ENCODE results near the gene UHRF1. TPM values are rescaled to one million over a fixed set of nuclear protein-coding genes. Genes with fewer than 3 reads are reported as not detected.

Gene UHRF1
- total and polyA plus RNA-seq, 2 donors from 2014 or later: 0.19 to 3.1 TPM

- no peaks in the 10 kb centered on the region for H3K9me3 ChIP-seq (ENCODE audit: control insufficient read depth in 2 of 3, insufficient read depth in 1 of 3, low read length in 3 of 3)
- H3K27ac ChIP-seq (ENCODE audit: low read depth in 2 of 2, low read length in 2 of 2): no peak overlapping the region
- DNase-seq: no peak
- no peak for FAIRE-seq
- peaks cover 0 to 8% (median 8%) of the 10 kb centered on the region in 3 donors for H3K4me1 ChIP-seq (ENCODE audit: control insufficient read depth in 2 of 3, insufficient read depth in 2 of 3, low read depth in 1 of 3, low read length in 3 of 3)
- H3K9ac ChIP-seq (ENCODE audit: low read length in 3 of 3): no peak overlapping the region
- H3K27me3 ChIP-seq (ENCODE audit: control insufficient read depth, insufficient read depth, low read length): no peaks in the 10 kb centered on the region
- intact Hi-C loops (cut with DNase I): loop anchor here (5.0 kb wide), 1 partner anchor 162 kb away; no protein-coding TSS in a partner anchor
- no peaks in the 10 kb centered on the region for H3K36me3 ChIP-seq (ENCODE audit: control insufficient read depth in 2 of 3, insufficient read depth in 3 of 3, low read length in 3 of 3)
- no peak overlapping the region for H3K4me3 ChIP-seq (ENCODE audit: low read length in 3 of 3)
- TF ChIP-seq CTCF (IDR thresholded peaks at IDR 0.05; ENCODE audit: borderline replicate concordance, extremely low read depth, insufficient read depth): no peak
Measured at GRCh38 chr19:4870025-4870700, 39.1 kb upstream of the UHRF1 start.

- Histone ChIP-seq H3K9me3 (ENCODE audit: control insufficient read depth in 2 of 3, insufficient read depth in 1 of 3, low read length in 3 of 3) (no peaks in the 10 kb centered on the region), H3K4me3 (ENCODE audit: low read length in 3 of 3) (no peak overlapping the region), H3K27me3 (ENCODE audit: control insufficient read depth, insufficient read depth, low read length) (no peaks in the 10 kb centered on the region), H3K4me1 (ENCODE audit: control insufficient read depth in 2 of 3, insufficient read depth in 2 of 3, low read depth in 1 of 3, low read length in 3 of 3) (peaks cover 0 to 4% (median 4%) of the 10 kb centered on the region in 3 donors), H3K9ac (ENCODE audit: low read length in 3 of 3) (no peak overlapping the region), H3K36me3 (ENCODE audit: control insufficient read depth in 2 of 3, insufficient read depth in 3 of 3, low read length in 3 of 3) (no peaks in the 10 kb centered on the region), H3K27ac (ENCODE audit: low read depth in 2 of 2, low read length in 2 of 2) (no peak overlapping the region)
- DNase-seq: no peak
- intact Hi-C loops (cut with DNase I): loop anchor here (5.0 kb wide), 1 partner anchor 161 kb away; no protein-coding TSS in a partner anchor
- FAIRE-seq: no peak
- TF ChIP-seq CTCF (IDR thresholded peaks at IDR 0.05; ENCODE audit: borderline replicate concordance, extremely low read depth, insufficient read depth): no peak
Measured at GRCh38 chr19:4871711-4872110, 37.6 kb upstream of the UHRF1 start.

- FAIRE-seq (no peak), DNase-seq (no peak)
- no peak for TF ChIP-seq CTCF (IDR thresholded peaks at IDR 0.05; ENCODE audit: borderline replicate concordance, extremely low read depth, insufficient read depth)
- no peaks in the 10 kb centered on the region for H3K9me3 ChIP-seq (ENCODE audit: control insufficient read depth in 2 of 3, insufficient read depth in 1 of 3, low read length in 3 of 3)
- H3K9ac ChIP-seq (ENCODE audit: low read length in 3 of 3): no peak overlapping the region
- H3K4me3 ChIP-seq (ENCODE audit: low read length in 3 of 3): no peak overlapping the region
- no peaks in the 10 kb centered on the region for H3K4me1 ChIP-seq (ENCODE audit: control insufficient read depth in 2 of 3, insufficient read depth in 2 of 3, low read depth in 1 of 3, low read length in 3 of 3)
- no peaks in the 10 kb centered on the region for H3K36me3 ChIP-seq (ENCODE audit: control insufficient read depth in 2 of 3, insufficient read depth in 3 of 3, low read length in 3 of 3)
- H3K27ac ChIP-seq (ENCODE audit: low read depth in 2 of 2, low read length in 2 of 2): no peak overlapping the region
- H3K27me3 ChIP-seq (ENCODE audit: control insufficient read depth, insufficient read depth, low read length): no peaks in the 10 kb centered on the region
- intact Hi-C loops (cut with DNase I): loop anchor here (5.0 kb wide), 1 partner anchor 158 kb away; no protein-coding TSS in a partner anchor
Measured at GRCh38 chr19:4873930-4874329, 35.4 kb upstream of the UHRF1 start.
